GM19035 (cell line): Measurements from ENCODE around the gene LRRK1.

ENCODE experiments used
- ATAC-seq: cut with Tn5 transposase; IDR thresholded peaks from one replicate; pipeline ENCODE4 v1.9.1; 2021; ENCODE audit not compliant: unreplicated experiment

The LRRK1 gene

GRCh38 chr15:100909565-100909964 lies 9.6 kb upstream of the LRRK1 start:
- ATAC-seq, result no peak

GRCh38 chr15:100909989-100910955 lies 8.9 kb upstream of the LRRK1 start:
- ATAC-seq, result no peak

GRCh38 chr15:100911086-100911485 lies 8.1 kb upstream of the LRRK1 start:
- no peak for ATAC-seq

- no peak for ATAC-seq
Observed at GRCh38 chr15:100913961-100914360, 5.2 kb upstream of the LRRK1 start.

GRCh38 chr15:100914876-100915275 lies 4.3 kb upstream of the LRRK1 start:
- no peak for ATAC-seq

- peak; percentile 55 for ATAC-seq
Observed at GRCh38 chr15:100918034-100918689, 995 bp upstream of the LRRK1 start.

- no peak for ATAC-seq
Observed at GRCh38 chr15:100919481-100920405, 586 bp downstream of the LRRK1 start.

- ATAC-seq, result no peak
Observed at GRCh38 chr15:100920516-100921135, 1.5 kb downstream of the LRRK1 start.

- no peak for ATAC-seq
Observed at GRCh38 chr15:100922192-100923040, 3.3 kb downstream of the LRRK1 start.

- ATAC-seq, result no peak
Observed at GRCh38 chr15:100923076-100923475, 3.9 kb downstream of the LRRK1 start.

- no peak for ATAC-seq
Observed at GRCh38 chr15:100923902-100924301, 4.7 kb downstream of the LRRK1 start.

- no peak for ATAC-seq
Observed at GRCh38 chr15:100924436-100924835, 5.3 kb downstream of the LRRK1 start.

- no peak for ATAC-seq
Observed at GRCh38 chr15:100925480-100925879, 6.3 kb downstream of the LRRK1 start.

GRCh38 chr15:100926258-100926657 lies 7.1 kb downstream of the LRRK1 start:
- ATAC-seq, result no peak

GRCh38 chr15:100926971-100927756 lies 8.0 kb downstream of the LRRK1 start:
- ATAC-seq, result no peak

- ATAC-seq, result no peak
Observed at GRCh38 chr15:100928632-100929280, 9.6 kb downstream of the LRRK1 start.

- no peak for ATAC-seq
Observed at GRCh38 chr15:100929641-100930042, 10.5 kb downstream of the LRRK1 start.

GRCh38 chr15:100930306-100930848 lies 11.2 kb downstream of the LRRK1 start:
- no peak for ATAC-seq
